ENCODE data around the gene SLC12A9. TPM values are rescaled to one million over a fixed set of nuclear protein-coding genes. Genes with fewer than 3 reads are reported as not detected.

SLC12A9 gene
- total RNA-seq, 1 donor from 2014 or later = 37.1 TPM

DNA sequence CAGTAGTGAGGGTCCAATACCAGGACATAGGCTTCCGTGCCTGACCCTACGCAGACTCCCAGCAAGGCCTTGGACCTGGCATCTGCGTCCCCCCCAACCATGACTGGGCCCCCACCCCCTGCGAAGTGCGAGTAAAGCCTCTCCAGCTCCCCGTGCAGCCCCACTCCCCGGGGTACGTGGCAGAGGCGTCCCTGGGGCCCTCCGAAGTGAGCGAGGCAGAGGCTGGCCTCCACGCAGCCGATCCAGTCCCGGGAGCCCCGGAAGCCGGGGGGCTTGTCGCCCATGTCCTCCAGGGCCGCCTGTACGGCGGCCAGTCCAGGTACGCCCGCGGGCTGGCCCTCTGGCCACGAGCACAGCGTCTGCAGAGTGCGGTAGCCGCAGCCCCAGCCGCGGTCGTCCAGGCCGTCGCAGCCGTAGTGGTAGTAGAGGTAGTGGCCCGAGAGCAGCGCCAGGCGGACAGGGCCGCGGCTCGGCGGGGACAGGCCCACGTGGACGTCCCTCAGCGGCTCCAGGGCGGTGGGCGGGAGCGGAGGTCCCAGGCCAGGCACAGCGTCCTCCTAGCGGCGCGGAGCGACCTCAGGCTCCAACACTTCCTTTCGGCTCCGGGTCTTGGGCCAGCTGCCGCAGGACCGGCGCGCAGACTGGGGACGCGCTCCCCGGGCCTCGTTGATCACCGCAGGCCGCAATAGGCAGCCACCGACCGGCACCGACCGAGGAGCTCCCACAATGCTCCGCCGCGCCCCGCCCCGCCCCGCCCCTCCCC lies 36.7 kb downstream of the SLC12A9 start, which contains the start of gene UFSP1:
UFSP1 (minus strand) TSS at position 728 of the 763 bp plus-strand sequence; CDS start at position 284, 444 bp downstream.
- Mint-ChIP-seq H3K36me3 (peaks cover 34% of the 10 kb centered on the region), H3K27ac (peak within 1 kb of the TSS; percentile 91), H3K9me3 (no peaks in the 10 kb centered on the region), H3K27me3 (no peaks in the 10 kb centered on the region), H3K4me3 (peak within 1 kb of the TSS; percentile 94), H3K4me1 (ENCODE audit: unreplicated experiment) (peaks cover 40% of the 10 kb centered on the region)
- TF ChIP-seq CTCF (conservative IDR thresholded peaks at IDR 0.05) = no peak
- no peak for DNase-seq (ENCODE audit: extremely low spot score, unreplicated experiment)

DNA sequence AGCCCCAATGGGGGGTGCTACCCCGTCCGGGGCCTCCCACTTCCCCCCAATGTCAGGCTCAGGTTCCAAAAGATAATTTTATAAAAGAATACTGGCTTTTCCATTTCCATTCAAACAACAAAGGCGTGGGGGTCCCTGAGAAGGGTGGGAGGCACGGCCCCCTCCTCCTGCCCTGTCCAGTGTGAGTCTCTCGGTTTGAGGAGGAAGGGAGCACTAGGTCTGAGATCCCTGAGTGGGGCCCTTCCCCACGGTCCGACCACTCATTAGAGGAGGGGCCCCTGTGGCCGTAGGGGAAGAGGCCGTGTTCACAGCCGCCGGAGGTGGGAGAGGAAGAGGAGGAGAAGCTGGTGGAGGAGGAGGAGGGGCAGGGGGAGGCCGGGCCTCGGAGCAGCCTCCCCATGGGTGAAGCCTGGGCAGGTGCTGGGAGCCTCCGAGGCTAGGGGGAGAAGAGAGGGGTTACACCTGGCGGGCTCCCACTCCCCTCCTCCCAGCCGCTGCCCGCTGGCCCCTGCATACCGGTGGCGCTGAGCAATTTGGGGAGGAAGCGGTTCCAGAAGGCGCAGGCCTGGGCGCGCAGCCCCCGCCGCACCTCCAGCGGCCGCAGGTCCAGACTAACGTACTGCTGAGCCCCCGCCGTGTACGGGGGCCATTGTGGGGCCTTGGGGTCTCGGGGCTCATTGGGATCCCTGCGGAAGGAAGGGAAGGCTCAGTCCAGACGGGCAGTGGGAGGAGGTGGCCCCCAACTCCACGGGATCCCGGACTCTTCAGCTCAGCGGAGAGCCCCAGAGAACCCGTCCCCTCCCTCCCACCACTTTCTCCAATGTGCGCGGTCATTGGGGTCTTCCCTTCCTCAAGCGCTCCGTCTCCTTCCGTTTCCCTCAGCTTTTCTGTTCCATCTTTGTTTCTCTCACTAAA lies 38.4 kb downstream of the SLC12A9 start:
- peaks cover 31% of the 10 kb centered on the region for H3K4me1 Mint-ChIP-seq (ENCODE audit: unreplicated experiment)
- no peaks in the 10 kb centered on the region for H3K9me3 Mint-ChIP-seq
- peaks cover 19% of the 10 kb centered on the region for H3K36me3 Mint-ChIP-seq
- H3K27ac Mint-ChIP-seq = peak overlapping the region; percentile 95
- peaks cover 2% of the 10 kb centered on the region for H3K27me3 Mint-ChIP-seq
- peak overlapping the region; percentile 94 for H3K4me3 Mint-ChIP-seq
- DNase-seq (ENCODE audit: extremely low spot score, unreplicated experiment) = no peak
- TF ChIP-seq CTCF (conservative IDR thresholded peaks at IDR 0.05) = no peak

GRCh38 chr7:100891568-100892247 lies 39.2 kb downstream of the SLC12A9 start:
- peak overlapping the region; percentile 95 for H3K27ac Mint-ChIP-seq
- peaks cover 34% of the 10 kb centered on the region for H3K4me1 Mint-ChIP-seq (ENCODE audit: unreplicated experiment)
- no peak for DNase-seq (ENCODE audit: extremely low spot score, unreplicated experiment)

GRCh38 chr7:100892364-100893317 lies 40.1 kb downstream of the SLC12A9 start:
- no peak for DNase-seq (ENCODE audit: extremely low spot score, unreplicated experiment)
- peak overlapping the region; percentile 93 for H3K4me3 Mint-ChIP-seq
- peaks cover 27% of the 10 kb centered on the region for H3K4me1 Mint-ChIP-seq (ENCODE audit: unreplicated experiment)
- TF ChIP-seq CTCF (conservative IDR thresholded peaks at IDR 0.05) = no peak
- peaks cover 14% of the 10 kb centered on the region for H3K27me3 Mint-ChIP-seq
- H3K36me3 Mint-ChIP-seq = peaks cover 6% of the 10 kb centered on the region
- H3K9me3 Mint-ChIP-seq = no peaks in the 10 kb centered on the region
- H3K27ac Mint-ChIP-seq = no peak overlapping the region

More at GRCh38 chr7:100891568-100892247, 39.2 kb downstream of the SLC12A9 start:
- Mint-ChIP-seq H3K27me3 (peaks cover 8% of the 10 kb centered on the region), H3K9me3 (no peaks in the 10 kb centered on the region), H3K36me3 (peaks cover 14% of the 10 kb centered on the region), H3K4me3 (peak overlapping the region; percentile 93)
- no peak for TF ChIP-seq CTCF (conservative IDR thresholded peaks at IDR 0.05)

Measured in type B pancreatic cell (in vitro differentiated cells).